IMR-90 (cell line): ENCODE results near the gene TENT5C. TPM values are rescaled to one million over a fixed set of nuclear protein-coding genes. Genes with fewer than 3 reads are reported as not detected.

ENCODE experiments used
- ATAC-seq: fragments of 200-7000 bp; cut with Tn5 transposase; 2 replicates; pipeline ENCODE4 v1.9.1; 2020; ENCODE audit warnings: low read depth, mild to moderate bottlenecking, moderate library complexity
- BruUV-seq: library from RNA; stranded (reverse); fragments of 400-500 nt; replicated peaks from 2 replicates; lab custom pipeline; 2021; lab: Mats Ljungman, UMichigan
- CTCF ChIA-PET: fragments of 300-600 bp; formaldehyde crosslinking; extraction: SDS; loops from one replicate; lab custom pipeline; 2021; ENCODE audit warnings: antibody characterized with exemption; lab: Yijun Ruan, JAX
- POLR2A ChIA-PET: fragments of 300-600 bp; sonication (Branson Sonifier 250); formaldehyde crosslinking; loops from one replicate; lab custom pipeline; 2022; ENCODE audit warnings: antibody characterized with exemption; ENCODE audit not compliant: unreplicated experiment; lab: Charles Lee
- DNase-seq: peaks from one replicate; pipeline ENCODE4 v3.0.0; 2013
- H2AFZ ChIP-seq: replicated peaks from 2 replicates; pipeline ENCODE3; 2013; ENCODE audit warnings: low read length, mild to moderate bottlenecking; ENCODE audit not compliant: poor library complexity
- H2AK5ac ChIP-seq: 2 replicates; pipeline ENCODE4 v1.6.1; 2013; ENCODE audit warnings: low read depth, low read length, inconsistent platforms
- H2AK9ac ChIP-seq: replicated peaks from 2 replicates; pipeline ENCODE3; 2013; ENCODE audit warnings: mild to moderate bottlenecking, low read depth, low read length, moderate library complexity; ENCODE audit not compliant: poor library complexity
- H2BK120ac ChIP-seq: 2 replicates; pipeline ENCODE4 v1.6.1; 2013; ENCODE audit warnings: low read depth, low read length, inconsistent platforms
- H2BK15ac ChIP-seq: 3 replicates; pipeline ENCODE4 v1.6.1; 2013; ENCODE audit warnings: low read depth, low read length, inconsistent platforms
- H2BK20ac ChIP-seq: 2 replicates; pipeline ENCODE4 v1.6.1; 2013; ENCODE audit warnings: low read depth, mild to moderate bottlenecking, inconsistent platforms, low read length, moderate library complexity
- H2BK5ac ChIP-seq: 2 replicates; pipeline ENCODE4 v1.6.1; 2013; ENCODE audit warnings: mild to moderate bottlenecking, low read depth, low read length, inconsistent platforms; ENCODE audit not compliant: poor library complexity, severe bottlenecking
- H3K14ac ChIP-seq: replicated peaks from 2 replicates; pipeline ENCODE4 v1.6.1; 2013; ENCODE audit warnings: low read depth, low read length, inconsistent platforms
- H3K18ac ChIP-seq: 2 replicates; pipeline ENCODE4 v1.6.1; 2013; ENCODE audit warnings: low read depth, low read length, control low read depth
- H3K23ac ChIP-seq: 2 replicates; pipeline ENCODE4 v1.6.1; 2013; ENCODE audit warnings: low read depth, low read length, inconsistent platforms
- H3K27ac ChIP-seq: 2 replicates; pipeline ENCODE4 v1.5.1; 2013; ENCODE audit warnings: mild to moderate bottlenecking, control low read depth, low read length; ENCODE audit not compliant: insufficient read depth
- H3K27me3 ChIP-seq: 2 replicates; pipeline ENCODE4 v1.6.1; 2013; ENCODE audit warnings: low read length; ENCODE audit not compliant: control insufficient read depth, insufficient read depth
- H3K36me3 ChIP-seq: 2 replicates; pipeline ENCODE4 v1.6.1; 2013; ENCODE audit warnings: low read length, mixed read lengths; ENCODE audit not compliant: control insufficient read depth, insufficient read depth
- H3K4ac ChIP-seq: 2 replicates; pipeline ENCODE4 v1.6.1; 2013; ENCODE audit warnings: low read depth, low read length, inconsistent platforms
- H3K4me1 ChIP-seq: 2 replicates; pipeline ENCODE4 v1.6.1; 2013; ENCODE audit warnings: low read length, mixed read lengths; ENCODE audit not compliant: control insufficient read depth, insufficient read depth
- H3K4me2 ChIP-seq: 2 replicates; pipeline ENCODE4 v1.6.1; 2013; ENCODE audit warnings: low read depth, mild to moderate bottlenecking, control low read depth, low read length, moderate library complexity
- H3K4me3 ChIP-seq: 2 replicates; pipeline ENCODE4 v1.5.1; 2013; ENCODE audit warnings: low read depth, mild to moderate bottlenecking, control low read depth, low read length, moderate library complexity; ENCODE audit not compliant: insufficient read depth
- H3K56ac ChIP-seq: 2 replicates; pipeline ENCODE4 v1.6.1; 2013; ENCODE audit warnings: low read length, inconsistent platforms; ENCODE audit not compliant: insufficient read depth; ENCODE audit errors: extremely low read depth
- H3K79me1 ChIP-seq, 2 experiments: 2 replicates each; pipeline ENCODE4 v1.6.1; 2013; ENCODE audit warnings: low read length in 2 of 2, inconsistent platforms in 1 of 2, low read depth in 1 of 2
- H3K9ac ChIP-seq: 2 replicates; pipeline ENCODE4 v1.6.1; 2013; ENCODE audit warnings: low read depth, low read length, control low read depth
- H3K9me1 ChIP-seq: 2 replicates; pipeline ENCODE4 v1.6.1; 2013; ENCODE audit warnings: low read length, inconsistent platforms; ENCODE audit not compliant: insufficient read depth
- H3K9me3 ChIP-seq: 2 replicates; pipeline ENCODE4 v1.6.1; 2013; ENCODE audit warnings: low read length; ENCODE audit not compliant: control insufficient read depth, insufficient read depth
- H4K20me1 ChIP-seq: 2 replicates; pipeline ENCODE4 v1.6.1; 2013; ENCODE audit warnings: low read length, inconsistent platforms; ENCODE audit not compliant: insufficient read depth
- H4K5ac ChIP-seq: 2 replicates; pipeline ENCODE4 v1.6.1; 2013; ENCODE audit warnings: mild to moderate bottlenecking, low read depth, low read length, control low read depth
- H4K8ac ChIP-seq, 2 experiments: 2 replicates each; pipeline ENCODE4 v1.6.1; 2013; ENCODE audit warnings: low read depth in 2 of 2, low read length in 2 of 2, control low read depth in 1 of 2, inconsistent platforms in 1 of 2
- H4K91ac ChIP-seq: 2 replicates; pipeline ENCODE4 v1.6.1; 2013; ENCODE audit warnings: low read depth, low read length, inconsistent platforms; ENCODE audit not compliant: insufficient read depth
- BHLHE40 ChIP-seq: fragments of 150-350 bp; IDR thresholded peaks from 2 replicates; pipeline ENCODE4 v1.6.1; 2016; ENCODE audit warnings: mild to moderate bottlenecking, low read depth, low read length
- CEBPB ChIP-seq: IDR thresholded peaks from 2 replicates; pipeline ENCODE4 v1.6.1; 2012; ENCODE audit warnings: low read depth, low read length, improper control_type of control experiment
- CHD1 ChIP-seq: IDR thresholded peaks from 2 replicates; pipeline ENCODE4 v1.6.1; 2012; ENCODE audit warnings: low read depth, low read length, improper control_type of control experiment
- FOS ChIP-seq: fragments of 150-350 bp; IDR thresholded peaks from 2 replicates; pipeline ENCODE4 v1.6.1; 2016; ENCODE audit warnings: low read depth, low read length
- MAFK ChIP-seq: IDR thresholded peaks from 2 replicates; pipeline ENCODE4 v1.6.1; 2012; ENCODE audit warnings: low read depth, low read length, improper control_type of control experiment
- MAZ ChIP-seq: IDR thresholded peaks from 2 replicates; pipeline ENCODE4 v1.6.1; 2012; ENCODE audit warnings: low read depth, mild to moderate bottlenecking, low read length, improper control_type of control experiment, moderate library complexity, borderline replicate concordance
- MXI1 ChIP-seq: IDR thresholded peaks from 2 replicates; pipeline ENCODE4 v1.6.1; 2012; ENCODE audit warnings: low read depth, mild to moderate bottlenecking, low read length, moderate library complexity, borderline replicate concordance
- NFE2L2 ChIP-seq: fragments of 150-350 bp; IDR thresholded peaks from 2 replicates; pipeline ENCODE4 v1.6.1; 2016; ENCODE audit warnings: low read depth, mild to moderate bottlenecking, low read length
- POLR2A ChIP-seq: IDR thresholded peaks from 2 replicates; pipeline ENCODE4 v1.6.1; 2012; ENCODE audit warnings: mild to moderate bottlenecking, low read depth, low read length
- RAD21 ChIP-seq: IDR thresholded peaks from 2 replicates; pipeline ENCODE4 v1.6.1; 2012; ENCODE audit warnings: low read length, improper control_type of control experiment
- RCOR1 ChIP-seq: IDR thresholded peaks from 2 replicates; pipeline ENCODE4 v1.6.1; 2012; ENCODE audit warnings: mild to moderate bottlenecking, low read length, improper control_type of control experiment; ENCODE audit not compliant: insufficient replicate concordance
- RFX5 ChIP-seq: IDR thresholded peaks from 2 replicates; pipeline ENCODE4 v1.8.0; 2012; ENCODE audit warnings: low read depth, mild to moderate bottlenecking, low read length, moderate library complexity
- SMC3 ChIP-seq: fragments of 150-350 bp; IDR thresholded peaks from 2 replicates; pipeline ENCODE4 v1.6.1; 2016; ENCODE audit warnings: low read depth, mild to moderate bottlenecking, antibody characterized with exemption, low read length, moderate library complexity
- USF2 ChIP-seq: fragments of 150-350 bp; IDR thresholded peaks from 2 replicates; pipeline ENCODE4 v1.6.1; 2017; ENCODE audit warnings: mild to moderate bottlenecking, antibody characterized with exemption, low read length, low read depth
- WGBS, 2 experiments: methylation state at CpG; one replicate each; pipeline versions ENCODE4 v1.1.5 to v1.1.7; 2013; ENCODE audit warnings: missing lambda C conversion rate in 2 of 2; ENCODE audit not compliant: insufficient read length in 1 of 2; ENCODE audit errors: extremely low coverage in 2 of 2; 5-methylcytosine and 5-hydroxymethylcytosine counted together
- dilution Hi-C: fragments of 300-500 bp; cut with HindIII; formaldehyde crosslinking; loops from one replicate; pipeline ENCODE4 v1.14.3; 2018; ENCODE audit warnings: low sequenced_read_pairs; ENCODE audit not compliant: unreplicated experiment
- in situ Hi-C: fragments of 300-500 bp; cut with MboI; formaldehyde crosslinking; loops from 3 replicates; pipeline ENCODE4 v1.14.3; 2019; ENCODE audit warnings: low sequenced_read_pairs, inconsistent platforms, mixed read lengths
- intact Hi-C: fragments of 100-400 bp; cut with micrococcal nuclease; formaldehyde crosslinking; loops from 2 replicates; pipeline ENCODE4 v1.10.0; 2022
- polyA plus RNA-seq, 3 experiments: library from polyadenylated mRNA; depleted of rRNA; stranded (reverse); fragments of >200 nt; gene quantifications; 2 replicates each; pipeline ENCODE4 v1.2.3, GENCODE V29; 2012; ENCODE audit warnings: low replicate concordance in 1 of 3
- total RNA-seq: library from RNA; depleted of rRNA; stranded (reverse); fragments of >200 nt; gene quantifications from 2 replicates; pipeline ENCODE4 v1.2.3, GENCODE V29; 2012
- TF ChIP-seq, protein P1 (sequence below): fragments of 150-350 bp; IDR thresholded peaks from 2 replicates; pipeline ENCODE4 v1.6.1; 2016; ENCODE audit warnings: low read depth, mild to moderate bottlenecking, low read length, moderate library complexity, borderline replicate concordance
- TF ChIP-seq, protein P2 (sequence below): conservative IDR thresholded peaks from 2 replicates; pipeline ENCODE4 v1.5.1; 2012; ENCODE audit warnings: mild to moderate bottlenecking, low read depth, low read length, improper control_type of control experiment

The TENT5C gene
- total and polyA plus RNA-seq, 2 of the 4 experiments (the other 2 are of a cell fraction), result 1.5 to 4.1 TPM

DNA sequence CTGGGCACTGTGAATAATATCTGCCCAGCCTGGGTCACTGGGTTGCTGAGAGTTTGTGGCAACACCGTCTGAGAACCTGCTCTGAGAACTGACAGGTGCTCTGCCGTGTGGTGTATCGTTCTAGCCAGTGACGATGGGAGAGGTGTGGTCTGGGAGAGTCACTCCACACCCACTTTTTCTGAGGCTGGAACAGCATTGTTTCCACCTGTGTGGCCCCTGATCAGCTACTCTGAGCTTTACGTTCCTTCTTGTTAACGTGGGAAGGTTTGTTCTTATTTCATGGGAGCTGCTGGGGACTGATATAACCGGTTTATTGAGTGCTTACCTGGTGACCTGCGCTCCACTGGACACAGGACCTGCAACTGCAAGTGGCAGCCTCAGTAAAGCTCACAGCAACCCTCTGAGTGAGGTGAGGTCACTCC, 34.8 kb upstream of the TENT5C start:
- Histone ChIP-seq H2BK120ac (no peak overlapping the region), H3K79me1 (no peaks in the 10 kb centered on the region), H4K20me1 (no peaks in the 10 kb centered on the region), H2BK20ac (no peak overlapping the region), H3K4ac (no peak overlapping the region), H3K27me3 (peaks cover 16% of the 10 kb centered on the region), H3K4me3 (no peak overlapping the region), H2AFZ (no peak overlapping the region), H4K91ac (no peak overlapping the region), H3K18ac (no peak overlapping the region), H3K23ac (no peak overlapping the region), H3K56ac (no peak overlapping the region), H3K9me3 (no peaks in the 10 kb centered on the region), H2BK15ac (no peak overlapping the region), H3K4me2 (no peak overlapping the region), H3K4me1 (no peaks in the 10 kb centered on the region; the same call in 1 of the 2 replicates), H3K9me1 (no peaks in the 10 kb centered on the region), H2AK9ac (no peak overlapping the region), H3K14ac (no peak overlapping the region), H2BK5ac (no peak overlapping the region), H3K27ac (no peak overlapping the region), H3K36me3 (no peaks in the 10 kb centered on the region), H2AK5ac (no peak overlapping the region), H4K8ac (no peak overlapping the region), H3K9ac (no peak overlapping the region), H4K5ac (no peak overlapping the region)
- ChIA-PET POLR2A (no interaction called here), CTCF (interaction anchor here (1.1 kb wide), 1 partner anchor 27 kb away, joined by 3 read pairs; no protein-coding TSS in a partner anchor)
- WGBS, 2 experiments, result 25% methylated on average over 4 of the region's 8 CpGs; no CpG with 5 or more reads in 1 of the 2 experiments
- no peak for ATAC-seq
- no peak for DNase-seq
- dilution Hi-C loops, result no loop called here
- BruUV-seq, result no TSS peak
- TF ChIP-seq MXI1 (no peak), RCOR1 (no peak), MAFK (no peak), POLR2A (no peak), BHLHE40 (no peak), CHD1 (no peak), USF2 (no peak), NFE2L2 (no peak), RFX5 (no peak), RAD21 (no peak), CEBPB (no peak), FOS (no peak), MAZ (no peak), SMC3 (no peak)
- TF ChIP-seq, protein P1, sequence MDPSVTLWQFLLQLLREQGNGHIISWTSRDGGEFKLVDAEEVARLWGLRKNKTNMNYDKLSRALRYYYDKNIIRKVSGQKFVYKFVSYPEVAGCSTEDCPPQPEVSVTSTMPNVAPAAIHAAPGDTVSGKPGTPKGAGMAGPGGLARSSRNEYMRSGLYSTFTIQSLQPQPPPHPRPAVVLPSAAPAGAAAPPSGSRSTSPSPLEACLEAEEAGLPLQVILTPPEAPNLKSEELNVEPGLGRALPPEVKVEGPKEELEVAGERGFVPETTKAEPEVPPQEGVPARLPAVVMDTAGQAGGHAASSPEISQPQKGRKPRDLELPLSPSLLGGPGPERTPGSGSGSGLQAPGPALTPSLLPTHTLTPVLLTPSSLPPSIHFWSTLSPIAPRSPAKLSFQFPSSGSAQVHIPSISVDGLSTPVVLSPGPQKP, result no peak
- TF ChIP-seq, protein P2, sequence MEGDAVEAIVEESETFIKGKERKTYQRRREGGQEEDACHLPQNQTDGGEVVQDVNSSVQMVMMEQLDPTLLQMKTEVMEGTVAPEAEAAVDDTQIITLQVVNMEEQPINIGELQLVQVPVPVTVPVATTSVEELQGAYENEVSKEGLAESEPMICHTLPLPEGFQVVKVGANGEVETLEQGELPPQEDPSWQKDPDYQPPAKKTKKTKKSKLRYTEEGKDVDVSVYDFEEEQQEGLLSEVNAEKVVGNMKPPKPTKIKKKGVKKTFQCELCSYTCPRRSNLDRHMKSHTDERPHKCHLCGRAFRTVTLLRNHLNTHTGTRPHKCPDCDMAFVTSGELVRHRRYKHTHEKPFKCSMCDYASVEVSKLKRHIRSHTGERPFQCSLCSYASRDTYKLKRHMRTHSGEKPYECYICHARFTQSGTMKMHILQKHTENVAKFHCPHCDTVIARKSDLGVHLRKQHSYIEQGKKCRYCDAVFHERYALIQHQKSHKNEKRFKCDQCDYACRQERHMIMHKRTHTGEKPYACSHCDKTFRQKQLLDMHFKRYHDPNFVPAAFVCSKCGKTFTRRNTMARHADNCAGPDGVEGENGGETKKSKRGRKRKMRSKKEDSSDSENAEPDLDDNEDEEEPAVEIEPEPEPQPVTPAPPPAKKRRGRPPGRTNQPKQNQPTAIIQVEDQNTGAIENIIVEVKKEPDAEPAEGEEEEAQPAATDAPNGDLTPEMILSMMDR, result no peak
- in situ Hi-C loops, result no loop called here
- intact Hi-C loops, result no loop called here
